Skeletal muscle satellite cell (primary cell): ENCODE data around the gene PARD3.

ENCODE experiments used
- H3K27me3 ChIP-seq: 2 replicates; pipeline ENCODE4 v1.7.0; 2013; ENCODE audit warnings: low read length; ENCODE audit not compliant: control insufficient read depth, insufficient read depth
- H3K36me3 ChIP-seq: 2 replicates; pipeline ENCODE4 v1.7.0; 2013; ENCODE audit warnings: mild to moderate bottlenecking, control low read depth, low read length; ENCODE audit not compliant: insufficient read depth
- H3K4me1 ChIP-seq: 2 replicates; pipeline ENCODE4 v1.7.0; 2013; ENCODE audit warnings: low read length; ENCODE audit not compliant: control insufficient read depth, insufficient read depth
- H3K4me2 ChIP-seq: 2 replicates; pipeline ENCODE4 v1.7.0; 2013; ENCODE audit warnings: mild to moderate bottlenecking, low read length
- H3K4me3 ChIP-seq: 2 replicates; pipeline ENCODE4 v1.7.0; 2013; ENCODE audit warnings: low read length
- H3K9ac ChIP-seq: 2 replicates; pipeline ENCODE4 v1.7.0; 2013; ENCODE audit warnings: mild to moderate bottlenecking, low read depth, low read length, moderate library complexity
- H3K9me3 ChIP-seq: replicated peaks from 2 replicates; pipeline ENCODE4 v1.7.0; 2013; ENCODE audit warnings: mild to moderate bottlenecking, control low read depth, low read length

Gene PARD3

GRCh38 chr10:34116220-34116641 lies 698.9 kb downstream of the PARD3 start:
- Histone ChIP-seq H3K4me3 (no peak overlapping the region), H3K4me2 (no peak overlapping the region), H3K36me3 (no peaks in the 10 kb centered on the region), H3K4me1 (peaks cover 2% of the 10 kb centered on the region), H3K9me3 (no peaks in the 10 kb centered on the region), H3K27me3 (no peaks in the 10 kb centered on the region), H3K9ac (no peak overlapping the region)

DNA sequence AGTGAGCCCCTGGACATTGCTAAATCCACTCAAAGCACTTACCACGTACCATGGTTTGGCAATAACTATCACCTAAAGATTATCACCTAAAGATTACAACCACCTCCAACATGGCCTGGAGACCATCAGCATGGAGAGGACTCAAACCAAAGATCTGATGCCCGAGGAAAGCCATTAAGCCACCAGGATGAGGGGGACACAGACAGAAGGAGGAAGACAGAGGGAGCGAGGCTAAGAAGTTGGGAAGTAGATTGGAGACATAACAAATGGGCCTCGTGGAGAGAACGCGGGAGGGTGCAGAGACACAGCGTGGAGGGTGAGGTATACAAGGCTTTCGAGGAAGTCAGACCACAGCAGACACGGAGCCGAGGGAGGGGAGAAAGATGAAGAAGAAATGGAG lies 700.2 kb downstream of the PARD3 start:
- Histone ChIP-seq H3K9me3 (no peaks in the 10 kb centered on the region), H3K4me2 (no peak overlapping the region), H3K27me3 (no peaks in the 10 kb centered on the region), H3K4me1 (peaks cover 9% of the 10 kb centered on the region), H3K4me3 (no peak overlapping the region), H3K9ac (no peak overlapping the region), H3K36me3 (no peaks in the 10 kb centered on the region)

- H3K9ac ChIP-seq: no peak overlapping the region
- no peak overlapping the region for H3K4me3 ChIP-seq
- H3K27me3 ChIP-seq: no peaks in the 10 kb centered on the region
- no peaks in the 10 kb centered on the region for H3K9me3 ChIP-seq
- H3K4me1 ChIP-seq: peaks cover 10% of the 10 kb centered on the region
- H3K36me3 ChIP-seq: no peaks in the 10 kb centered on the region
- no peak overlapping the region for H3K4me2 ChIP-seq
Measured at GRCh38 chr10:34113504-34114225, 701.4 kb downstream of the PARD3 start.

- Histone ChIP-seq H3K27me3 (no peaks in the 10 kb centered on the region), H3K4me2 (no peak overlapping the region), H3K4me1 (peaks cover 10% of the 10 kb centered on the region), H3K36me3 (no peaks in the 10 kb centered on the region), H3K4me3 (no peak overlapping the region), H3K9me3 (no peaks in the 10 kb centered on the region), H3K9ac (no peak overlapping the region)
Measured at GRCh38 chr10:34112171-34112782, 702.8 kb downstream of the PARD3 start.

DNA sequence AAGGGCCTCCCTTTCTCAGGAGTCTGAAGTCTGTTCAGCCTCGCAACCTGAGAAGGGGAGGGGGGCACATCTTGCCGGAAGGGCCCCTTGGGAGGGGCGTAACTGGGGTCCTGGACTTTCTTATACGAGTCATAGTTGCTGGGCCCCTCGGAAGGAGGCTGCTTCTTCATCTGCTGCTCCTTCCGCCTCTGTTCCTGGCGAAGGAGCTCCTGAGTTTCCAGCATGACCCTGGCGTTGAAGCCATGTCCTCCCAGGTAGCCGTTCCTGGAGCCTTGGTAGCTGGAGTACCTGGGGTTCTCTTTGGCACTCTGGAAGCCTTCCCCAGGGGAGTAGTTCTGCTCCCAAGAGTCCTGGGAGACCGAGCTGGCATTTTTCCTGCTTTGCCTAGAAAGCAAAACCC lies 703.9 kb downstream of the PARD3 start:
- Histone ChIP-seq H3K4me1 (peaks cover 10% of the 10 kb centered on the region), H3K4me2 (no peak overlapping the region), H3K36me3 (no peaks in the 10 kb centered on the region), H3K9ac (no peak overlapping the region), H3K4me3 (no peak overlapping the region), H3K9me3 (no peaks in the 10 kb centered on the region), H3K27me3 (no peaks in the 10 kb centered on the region)

DNA sequence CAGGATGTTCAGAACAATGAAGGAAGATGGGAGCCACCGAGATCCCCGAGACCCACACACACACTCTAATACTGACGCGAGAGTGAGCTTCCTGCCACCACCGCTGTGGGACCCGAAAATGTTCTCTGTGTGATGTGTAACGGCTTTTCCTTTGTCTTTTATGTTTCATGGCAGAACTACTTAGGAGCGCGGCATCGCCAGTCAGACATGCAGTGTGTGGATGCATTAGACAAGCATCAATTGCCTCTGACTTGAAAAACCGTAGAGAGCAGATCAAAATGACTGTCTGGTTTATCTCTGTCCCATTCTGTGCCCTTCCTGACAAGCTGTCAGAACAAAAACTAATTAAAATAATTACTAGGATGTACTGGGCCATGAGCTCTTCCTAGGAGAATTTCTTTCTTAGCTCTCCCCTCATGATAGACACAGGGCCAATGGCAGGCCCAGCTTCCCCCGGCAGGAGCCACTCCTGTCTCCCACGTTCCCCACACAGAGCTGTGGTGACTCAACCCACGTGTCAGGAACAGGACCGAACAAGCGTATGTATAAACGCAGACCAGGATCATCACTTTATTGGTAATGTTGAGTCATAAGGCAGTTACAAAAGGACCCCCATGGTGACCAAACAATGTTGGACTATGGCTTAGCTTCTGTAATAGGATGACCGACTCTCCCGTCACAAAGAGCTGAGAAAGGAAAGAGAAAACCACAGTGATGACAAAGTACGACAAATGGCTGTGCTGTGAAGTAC lies 705.0 kb downstream of the PARD3 start:
- no peaks in the 10 kb centered on the region for H3K27me3 ChIP-seq
- peaks cover 10% of the 10 kb centered on the region for H3K4me1 ChIP-seq
- no peaks in the 10 kb centered on the region for H3K9me3 ChIP-seq
- H3K4me3 ChIP-seq: no peak overlapping the region
- H3K9ac ChIP-seq: no peak overlapping the region
- no peaks in the 10 kb centered on the region for H3K36me3 ChIP-seq
- no peak overlapping the region for H3K4me2 ChIP-seq

GRCh38 chr10:34109495-34109894 lies 705.6 kb downstream of the PARD3 start:
- Histone ChIP-seq H3K9ac (no peak overlapping the region), H3K4me1 (peaks cover 10% of the 10 kb centered on the region), H3K9me3 (no peaks in the 10 kb centered on the region), H3K4me2 (no peak overlapping the region), H3K4me3 (no peak overlapping the region), H3K36me3 (no peaks in the 10 kb centered on the region), H3K27me3 (no peaks in the 10 kb centered on the region)

DNA sequence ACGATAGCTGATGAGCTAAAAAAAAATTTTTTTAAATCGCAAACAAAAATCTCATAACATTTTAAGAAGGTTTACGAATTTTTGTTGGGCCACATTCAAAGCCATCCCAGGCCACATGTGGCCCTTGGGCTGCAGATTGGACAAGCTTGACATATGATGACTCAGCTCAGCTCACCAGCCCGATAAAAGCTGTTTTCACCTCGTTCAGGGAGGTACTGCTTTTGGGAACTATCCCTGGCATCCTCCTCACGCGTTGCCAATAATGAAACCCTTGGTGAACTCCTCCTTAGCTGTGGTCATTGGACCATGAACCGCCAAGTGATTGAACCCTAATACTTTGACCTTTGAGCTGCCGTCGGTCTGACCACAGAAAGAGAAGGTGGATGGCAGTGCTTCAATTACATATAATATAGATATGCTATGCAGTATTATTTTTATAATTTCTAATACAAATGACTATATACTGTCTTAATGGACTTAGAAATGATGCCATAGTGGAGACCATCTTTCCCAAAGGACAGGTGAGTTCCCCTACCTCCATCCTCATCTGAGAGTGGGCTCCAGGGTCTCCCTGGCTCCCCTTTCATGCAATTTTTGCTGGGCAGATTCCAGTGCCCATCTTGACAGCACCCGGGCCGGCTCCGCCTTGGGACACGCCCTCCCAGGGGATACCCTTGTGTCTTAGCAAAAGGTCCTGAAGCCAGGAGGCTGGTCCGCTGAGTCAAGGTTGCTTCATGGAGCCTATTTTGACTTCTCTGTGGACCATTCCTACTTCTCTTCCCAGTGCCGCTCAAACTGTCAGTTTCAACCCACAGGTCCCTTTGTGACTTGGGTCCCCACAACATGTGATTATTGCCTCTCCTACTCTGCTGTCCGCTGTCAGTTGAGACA lies 707.2 kb downstream of the PARD3 start:
- H3K9ac ChIP-seq: no peak overlapping the region
- no peaks in the 10 kb centered on the region for H3K27me3 ChIP-seq
- no peaks in the 10 kb centered on the region for H3K36me3 ChIP-seq
- H3K4me3 ChIP-seq: no peak overlapping the region
- H3K4me2 ChIP-seq: no peak overlapping the region
- no peaks in the 10 kb centered on the region for H3K9me3 ChIP-seq
- peaks cover 14% of the 10 kb centered on the region for H3K4me1 ChIP-seq

GRCh38 chr10:34106356-34106885 lies 708.7 kb downstream of the PARD3 start:
- H3K27me3 ChIP-seq: no peaks in the 10 kb centered on the region
- no peak overlapping the region for H3K4me2 ChIP-seq
- H3K9me3 ChIP-seq: no peaks in the 10 kb centered on the region
- no peaks in the 10 kb centered on the region for H3K36me3 ChIP-seq
- peaks cover 29% of the 10 kb centered on the region for H3K4me1 ChIP-seq
- no peak overlapping the region for H3K4me3 ChIP-seq
- H3K9ac ChIP-seq: no peak overlapping the region

GRCh38 chr10:34104829-34105572 lies 710.1 kb downstream of the PARD3 start:
- Histone ChIP-seq H3K4me1 (peaks cover 22% of the 10 kb centered on the region), H3K4me2 (no peak overlapping the region), H3K36me3 (no peaks in the 10 kb centered on the region), H3K4me3 (no peak overlapping the region), H3K27me3 (no peaks in the 10 kb centered on the region), H3K9ac (no peak overlapping the region), H3K9me3 (no peaks in the 10 kb centered on the region)
